HG03175 (cell line): ENCODE data around the gene DNAH10.

Source experiments
- ATAC-seq: cut with Tn5 transposase; IDR thresholded peaks from one replicate; pipeline ENCODE4 v1.9.1; 2021; ENCODE audit warnings: mild to moderate bottlenecking, moderate library complexity; ENCODE audit not compliant: unreplicated experiment

The DNAH10 gene

GRCh38 chr12:123840765-123841425, 78.8 kb downstream of the DNAH10 start:
- ATAC-seq = no peak

- ATAC-seq = no peak
Observed at GRCh38 chr12:123843912-123844748, 82.0 kb downstream of the DNAH10 start.

DNA sequence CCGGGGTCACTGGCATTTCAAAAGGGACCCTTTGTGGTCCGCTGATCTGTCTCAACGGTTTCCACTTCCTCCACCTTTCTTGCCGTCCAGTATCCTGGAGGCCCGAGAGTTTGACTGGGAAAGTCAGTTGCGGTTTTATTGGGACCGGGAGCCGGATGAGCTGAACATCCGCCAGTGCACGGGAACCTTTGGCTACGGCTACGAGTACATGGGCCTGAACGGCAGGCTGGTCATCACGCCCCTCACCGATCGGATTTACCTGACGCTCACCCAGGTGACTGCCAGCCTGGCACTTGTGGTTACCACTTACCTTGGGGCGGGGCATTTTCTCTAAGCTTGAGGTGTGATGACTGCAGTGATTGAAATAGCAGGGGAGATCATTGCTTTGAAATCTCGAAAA, 83.8 kb downstream of the DNAH10 start:
- no peak for ATAC-seq

DNA sequence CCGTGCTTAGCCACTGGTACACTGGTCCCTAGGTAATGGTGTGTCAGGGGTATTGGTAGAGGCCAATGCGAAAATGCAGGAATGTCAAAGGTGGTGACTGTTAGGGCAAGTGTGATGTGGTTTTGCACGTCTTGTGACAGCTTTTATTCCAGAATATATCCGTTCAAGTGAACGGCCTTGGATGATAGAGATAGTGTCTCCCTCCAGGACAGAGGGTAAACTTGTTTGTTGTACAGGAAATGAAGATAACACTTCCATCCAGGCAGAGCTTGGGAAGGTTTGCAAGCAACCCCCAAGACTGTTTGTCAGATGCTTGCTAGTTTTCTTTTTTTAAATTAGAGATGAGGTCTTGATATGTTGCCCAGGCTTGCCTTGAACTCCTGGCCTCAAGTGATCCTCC, 84.2 kb downstream of the DNAH10 start:
- no peak for ATAC-seq

DNA sequence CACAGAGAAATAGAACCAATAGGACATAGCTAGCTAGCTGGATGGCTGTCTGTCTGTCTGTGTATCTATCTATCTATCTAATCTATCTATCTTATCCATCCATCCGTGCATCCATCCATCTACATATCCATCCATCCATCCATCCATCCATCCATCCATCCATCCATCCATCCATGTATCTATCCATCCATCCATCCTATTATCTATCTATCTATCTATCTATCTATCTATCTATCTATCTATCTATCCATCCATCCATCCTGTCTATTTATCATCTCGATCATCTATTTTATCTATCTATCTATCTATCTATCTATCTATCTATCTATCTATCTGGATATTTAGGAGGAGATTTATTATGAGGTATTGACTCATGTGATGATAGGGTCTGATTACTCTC, 84.9 kb downstream of the DNAH10 start:
- no peak for ATAC-seq

- no peak for ATAC-seq
Observed at GRCh38 chr12:123847876-123848275, 85.8 kb downstream of the DNAH10 start.

DNA sequence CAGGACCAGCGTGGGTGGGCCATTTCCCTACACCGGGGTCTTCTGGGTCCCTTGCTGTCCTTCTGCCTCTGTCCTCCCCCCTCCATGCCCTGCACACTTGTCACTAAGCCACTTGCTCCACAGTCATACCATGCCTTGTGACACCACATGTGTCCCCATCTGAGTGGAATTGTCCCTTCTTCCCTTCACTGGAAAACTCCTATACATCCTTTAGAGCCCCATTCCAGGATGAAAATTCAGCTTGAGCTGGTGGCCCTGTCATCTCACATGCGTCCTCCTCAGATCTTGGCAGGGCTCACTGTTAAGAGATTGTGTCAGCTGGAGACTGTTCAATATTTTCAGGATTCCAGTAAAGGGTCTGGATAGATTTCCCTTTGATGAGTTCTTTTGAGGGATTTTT, 87.4 kb downstream of the DNAH10 start:
- ATAC-seq = no peak

DNA sequence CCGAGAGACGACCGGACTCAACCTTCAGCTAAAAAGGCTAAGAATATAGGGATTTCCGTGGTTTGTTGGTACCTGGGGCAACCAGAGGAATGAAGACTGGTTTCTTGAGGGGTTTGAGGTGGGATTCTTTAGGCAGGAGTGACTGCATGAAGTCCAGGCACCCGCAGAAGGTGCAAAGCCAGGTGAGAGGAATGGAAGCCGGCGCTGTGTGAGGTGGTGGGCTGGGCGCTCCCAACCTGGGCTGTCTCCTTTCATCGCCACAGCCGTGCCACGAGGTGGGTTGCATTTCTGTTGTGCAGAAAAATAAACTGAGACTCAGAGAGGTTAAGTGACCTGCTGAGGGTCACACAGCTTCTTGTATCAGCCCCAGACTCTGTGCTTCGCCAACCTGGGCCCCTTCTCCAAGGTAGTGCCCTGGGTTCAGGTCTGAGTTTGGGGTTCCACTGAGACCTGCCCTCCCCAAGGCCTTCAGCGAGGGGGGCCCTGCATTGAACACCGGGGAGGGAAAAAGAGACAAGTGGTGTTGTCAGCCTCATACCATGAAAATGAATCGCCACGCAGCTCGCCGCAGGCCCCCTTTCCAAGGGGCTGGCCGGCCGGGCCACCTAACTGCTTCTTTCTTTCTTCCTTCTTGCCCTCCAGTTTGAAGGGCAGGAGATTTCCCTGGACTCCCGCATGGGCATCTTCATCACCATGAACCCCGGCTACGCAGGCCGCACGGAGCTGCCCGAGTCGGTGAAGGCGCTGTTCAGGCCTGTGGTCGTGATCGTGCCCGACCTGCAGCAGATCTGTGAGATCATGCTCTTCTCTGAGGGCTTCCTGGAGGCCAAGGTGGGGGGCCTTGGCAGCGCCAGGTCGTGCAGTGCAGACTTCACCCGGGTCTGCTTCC, 88.4 kb downstream of the DNAH10 start:
- no peak for ATAC-seq

DNA sequence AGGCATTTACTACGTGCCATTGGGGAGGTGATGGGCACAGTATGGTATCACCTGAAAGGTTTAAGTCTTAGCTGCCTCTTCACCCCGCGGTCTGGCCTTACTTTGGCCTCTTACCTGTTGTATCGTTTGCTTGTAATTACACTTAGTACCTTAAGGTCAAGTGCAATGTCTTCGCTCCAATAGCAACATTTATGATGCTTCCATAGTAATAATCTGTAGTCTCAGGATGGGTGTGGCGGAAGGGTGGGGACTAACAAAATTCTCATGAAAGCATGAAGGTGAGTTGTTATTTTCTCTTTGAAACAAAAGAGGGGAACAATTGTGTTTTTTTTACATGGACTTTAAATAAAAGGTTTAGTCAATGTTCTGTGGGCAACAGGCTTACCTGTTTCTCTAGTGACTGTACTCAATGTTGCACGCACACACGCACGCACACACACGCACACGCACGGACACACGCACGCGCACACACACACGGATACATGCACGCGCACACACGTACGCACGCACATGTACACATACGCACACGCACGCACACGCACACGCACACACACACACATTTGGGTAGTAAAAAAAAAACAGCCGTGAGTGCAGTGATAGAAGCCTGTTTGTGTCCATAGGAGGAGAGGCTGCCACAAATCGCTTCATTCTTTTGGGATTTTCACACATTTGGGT, 91.4 kb downstream of the DNAH10 start:
- no peak for ATAC-seq

DNA sequence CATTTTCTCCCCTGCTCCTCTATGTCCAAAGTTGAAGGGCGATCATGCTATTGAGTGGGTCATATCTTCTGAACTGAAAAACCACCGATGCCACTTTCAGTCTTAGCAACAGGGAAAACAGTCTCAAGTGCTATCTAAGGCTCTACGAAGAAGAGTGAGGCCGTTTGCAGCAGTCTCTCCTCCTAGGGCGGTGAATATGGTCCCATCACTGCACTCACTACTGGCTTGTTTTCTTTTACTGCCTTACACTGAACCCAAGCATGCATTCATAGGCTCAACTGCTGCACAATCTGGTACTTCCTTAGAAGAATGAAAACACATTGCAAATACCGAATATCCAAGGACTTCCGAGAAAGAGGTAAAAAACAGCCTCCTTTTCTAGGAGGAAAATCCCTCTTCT, 92.1 kb downstream of the DNAH10 start:
- no peak for ATAC-seq

DNA sequence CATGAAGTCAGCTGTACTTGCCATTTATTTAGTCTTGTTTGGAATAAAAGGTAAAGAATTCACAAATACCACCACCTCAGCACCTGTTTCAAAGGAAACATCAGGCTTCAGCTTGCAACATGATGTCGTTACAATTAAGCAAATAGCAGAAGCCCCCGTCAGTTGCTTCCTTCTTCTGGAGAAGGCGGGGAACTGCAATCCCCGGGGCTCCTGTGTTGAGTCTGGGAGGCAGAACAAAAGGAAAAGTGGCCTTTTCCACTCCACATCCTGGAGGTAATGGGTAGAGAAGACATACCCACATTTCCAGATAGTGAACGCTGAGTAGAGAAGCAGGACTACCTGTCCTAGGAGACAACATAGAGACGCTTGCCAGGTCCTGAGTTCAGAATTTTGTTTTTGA, 92.8 kb downstream of the DNAH10 start:
- ATAC-seq = no peak

DNA sequence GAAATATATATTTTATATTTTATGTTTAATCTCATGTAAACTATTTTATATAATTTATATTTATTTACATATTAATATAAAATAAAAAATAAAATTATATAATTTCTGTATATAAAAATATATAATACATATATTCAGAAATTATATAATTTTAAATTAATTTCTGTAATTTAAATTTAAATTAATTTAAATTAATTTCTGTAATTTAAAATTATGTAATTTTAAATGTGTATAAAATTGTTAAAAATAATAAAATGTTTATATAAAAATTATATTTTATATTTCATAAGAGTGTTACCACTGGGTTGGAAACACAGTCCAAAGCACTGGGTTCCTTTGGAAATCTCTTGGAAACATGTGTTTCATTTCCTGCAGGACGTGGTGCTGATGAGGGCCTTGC, 94.6 kb downstream of the DNAH10 start:
- ATAC-seq = no peak

DNA sequence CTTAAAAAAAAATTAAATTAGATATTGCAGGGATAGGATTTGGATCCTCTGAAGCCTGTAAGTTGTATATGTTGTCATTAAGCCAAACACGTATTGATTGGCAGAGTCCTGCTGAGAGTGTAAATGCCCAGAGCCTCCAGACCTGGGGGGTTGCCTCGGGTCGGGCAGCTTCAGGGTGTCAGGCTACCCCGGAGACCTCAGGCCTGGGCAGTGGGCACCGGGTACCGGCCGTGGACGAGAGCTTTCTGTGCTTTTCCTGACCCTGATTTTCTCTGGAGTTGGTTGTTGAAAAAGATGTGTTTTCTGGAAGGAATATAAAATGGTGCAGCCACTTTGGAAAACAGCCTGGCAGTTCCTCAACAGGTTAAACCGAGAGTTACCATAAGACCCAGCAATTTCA, 96.1 kb downstream of the DNAH10 start:
- ATAC-seq = no peak

DNA sequence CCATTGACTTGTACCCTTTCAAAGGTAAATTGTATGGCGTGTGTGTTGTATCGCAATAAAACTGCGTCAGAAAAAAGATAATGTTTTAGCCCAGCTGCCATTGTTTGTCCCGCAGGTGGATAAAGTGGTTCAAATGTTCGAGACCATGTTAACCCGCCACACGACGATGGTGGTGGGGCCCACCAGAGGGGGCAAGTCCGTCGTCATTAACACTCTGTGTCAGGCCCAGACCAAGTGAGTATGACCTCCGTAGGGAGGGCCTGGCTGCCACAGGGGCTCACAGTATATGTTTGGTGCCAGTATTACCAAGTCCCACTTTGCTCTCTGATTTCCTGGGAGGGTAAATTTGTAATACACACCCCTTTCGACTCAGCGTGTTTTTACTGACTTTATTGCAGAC, 96.9 kb downstream of the DNAH10 start:
- no peak for ATAC-seq

DNA sequence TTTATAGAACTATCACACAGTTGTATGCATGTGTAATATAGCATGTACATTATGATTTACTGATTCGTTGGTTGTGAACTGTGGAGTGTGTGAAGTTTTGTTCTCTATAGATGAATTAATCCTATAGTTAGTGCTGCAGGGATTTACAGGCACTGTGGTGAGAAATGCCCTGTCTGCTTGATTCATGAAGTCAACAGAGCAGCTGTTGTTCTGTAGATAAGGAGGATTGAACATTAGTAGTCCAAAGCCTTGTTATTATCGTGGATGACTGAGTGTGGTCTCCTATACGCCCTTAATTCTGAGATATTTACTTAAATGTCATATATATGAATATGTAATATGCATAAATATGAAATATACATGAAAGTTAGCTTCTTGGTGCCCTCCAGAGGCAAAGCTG, 98.3 kb downstream of the DNAH10 start:
- ATAC-seq = no peak

DNA sequence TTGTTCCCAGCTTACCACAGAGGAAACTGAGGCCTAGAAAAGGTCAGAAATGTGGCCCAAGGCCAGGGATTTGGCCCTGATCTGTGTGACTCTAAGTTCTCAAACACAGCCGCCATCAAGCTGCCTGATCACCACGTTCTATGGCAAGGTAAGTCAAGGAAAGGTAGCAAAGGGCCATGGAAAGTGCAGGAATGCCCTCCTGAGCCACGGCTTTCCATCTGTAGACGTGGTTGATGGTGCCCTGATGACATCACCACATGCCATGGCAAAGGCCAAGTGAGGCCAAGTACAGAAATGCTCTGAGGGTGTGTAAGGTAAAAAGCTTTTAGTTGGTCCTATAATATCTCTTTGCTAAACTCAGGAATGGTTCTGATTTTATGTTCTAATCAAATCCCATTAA, 99.3 kb downstream of the DNAH10 start:
- no peak for ATAC-seq

- no peak for ATAC-seq
Observed at GRCh38 chr12:123867141-123867540, 105.0 kb downstream of the DNAH10 start.

- no peak for ATAC-seq
Observed at GRCh38 chr12:123868791-123869190, 106.7 kb downstream of the DNAH10 start.

DNA sequence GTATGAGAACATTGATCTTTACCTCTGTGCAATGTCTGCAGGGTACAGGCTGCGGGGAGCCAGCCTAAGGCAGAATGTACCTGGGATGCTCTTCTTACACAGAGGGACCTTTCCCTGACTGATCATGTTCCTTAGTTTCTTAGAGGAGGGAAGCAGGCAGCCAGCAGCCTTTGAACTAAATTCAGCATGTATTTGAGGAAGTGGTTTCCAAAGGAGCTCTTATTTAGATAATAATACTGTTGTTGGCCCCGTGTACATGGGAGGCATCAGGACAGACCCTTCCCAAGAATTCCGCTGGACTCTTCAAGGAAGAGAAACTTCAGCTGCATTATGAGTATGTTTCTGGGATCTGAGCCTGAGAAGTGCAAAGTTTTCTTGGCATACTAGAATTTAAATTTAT, 111.7 kb downstream of the DNAH10 start:
- no peak for ATAC-seq

- ATAC-seq = no peak
Observed at GRCh38 chr12:123877968-123878367, 115.9 kb downstream of the DNAH10 start.

DNA sequence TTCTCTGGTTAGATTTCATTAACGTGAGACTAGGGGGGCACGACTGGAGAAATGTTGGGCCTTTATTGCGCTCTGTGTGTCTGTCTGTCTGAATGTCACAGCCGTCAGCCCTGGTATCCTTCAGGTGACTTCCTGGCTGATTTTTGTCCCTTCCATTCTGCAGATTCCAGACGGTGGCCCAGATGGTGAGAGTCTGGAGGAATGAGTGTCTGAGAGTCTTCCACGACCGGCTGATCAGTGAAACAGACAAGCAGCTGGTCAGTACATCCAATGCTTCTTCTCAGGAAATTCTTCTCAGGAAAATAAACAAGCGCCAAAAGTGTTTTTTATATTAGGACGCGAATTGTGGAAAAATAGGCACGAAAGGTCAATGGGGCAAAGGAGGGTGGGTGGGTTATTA, 117.0 kb downstream of the DNAH10 start:
- no peak for ATAC-seq
